Caki2 (cell line): ENCODE measurements around the gene L2HGDH. TPM values are rescaled to one million over a fixed set of nuclear protein-coding genes. Genes with fewer than 3 reads are reported as not detected.

Experiments
- DNase-seq: peaks from one replicate; pipeline ENCODE4 v3.0.0-alpha.2; 2015; ENCODE audit warnings: low read depth
- in situ Hi-C: cut with HindIII; loops from 2 replicates; pipeline ENCODE4 v1.10.0; 2016; ENCODE audit warnings: low sequenced_read_pairs, low pct_unique_long_range_greater_than_20kb, mixed read lengths
- total RNA-seq: library from RNA; depleted of rRNA; stranded (reverse); fragments of >200 nt; shearing (Covaris generic); gene quantifications from 2 replicates; pipeline ENCODE4 v1.2.3, GENCODE V29; 2014; ENCODE audit warnings: low replicate concordance

L2HGDH gene
- total RNA-seq, 1 experiment from 2014 or later = 8.9 TPM

GRCh38 chr14:50242566-50243310 lies 69.3 kb downstream of the L2HGDH start:
- in situ Hi-C loops = no loop called here
- DNase-seq = no peak

GRCh38 chr14:50242096-50242495 lies 69.9 kb downstream of the L2HGDH start:
- DNase-seq = no peak
- in situ Hi-C loops = no loop called here

- DNase-seq = no peak
- in situ Hi-C loops = no loop called here
Measured at GRCh38 chr14:50237427-50237826, 74.6 kb downstream of the L2HGDH start.

GRCh38 chr14:50233951-50234250 lies 78.1 kb downstream of the L2HGDH start:
- in situ Hi-C loops = no loop called here

GRCh38 chr14:50233166-50233950 lies 78.7 kb downstream of the L2HGDH start:
- in situ Hi-C loops = no loop called here

More at GRCh38 chr14:50233951-50234250, 78.1 kb downstream of the L2HGDH start:
- no peak for DNase-seq

GRCh38 chr14:50232276-50232642 lies 79.8 kb downstream of the L2HGDH start:
- DNase-seq = no peak
- in situ Hi-C loops = no loop called here

More at GRCh38 chr14:50233166-50233950, 78.7 kb downstream of the L2HGDH start:
- DNase-seq = no peak

GRCh38 chr14:50231475-50232275 lies 80.4 kb downstream of the L2HGDH start, which contains the start of gene SOS2:
TSS of gene SOS2 (minus strand) at chr14:50231578. CDS start at chr14:50231283, 295 bp downstream.
- in situ Hi-C loops = no loop called here

GRCh38 chr14:50230701-50231474 lies 81.1 kb downstream of the L2HGDH start:
- DNase-seq = peak; percentile 53
- in situ Hi-C loops = no loop called here

More at GRCh38 chr14:50231475-50232275, 80.4 kb downstream of the L2HGDH start, which contains the start of gene SOS2:
- DNase-seq = peak; percentile 87

GRCh38 chr14:50230401-50230700 lies 81.7 kb downstream of the L2HGDH start:
- in situ Hi-C loops = no loop called here
- DNase-seq = no peak

GRCh38 chr14:50229681-50230080 lies 82.3 kb downstream of the L2HGDH start:
- DNase-seq = no peak
- in situ Hi-C loops = no loop called here

- no peak for DNase-seq
- in situ Hi-C loops = no loop called here
Measured at GRCh38 chr14:50228313-50228712, 83.7 kb downstream of the L2HGDH start.

- no peak for DNase-seq
- in situ Hi-C loops = no loop called here
Measured at GRCh38 chr14:50225974-50226297, 86.1 kb downstream of the L2HGDH start.

GRCh38 chr14:50225067-50225973 lies 86.7 kb downstream of the L2HGDH start:
- DNase-seq = peak; percentile 77
- in situ Hi-C loops = no loop called here

- no peak for DNase-seq
Measured at GRCh38 chr14:50222055-50222613, 89.9 kb downstream of the L2HGDH start.

GRCh38 chr14:50218501-50218900 lies 93.5 kb downstream of the L2HGDH start:
- no peak for DNase-seq
- in situ Hi-C loops = no loop called here

More at GRCh38 chr14:50222055-50222613, 89.9 kb downstream of the L2HGDH start:
- in situ Hi-C loops = no loop called here

- no peak for DNase-seq
- in situ Hi-C loops = no loop called here
Measured at GRCh38 chr14:50215416-50215815, 96.6 kb downstream of the L2HGDH start.

- DNase-seq = no peak
- in situ Hi-C loops = no loop called here
Measured at GRCh38 chr14:50213795-50214194, 98.2 kb downstream of the L2HGDH start.
